ENCODE data around the gene SRPK2. TPM values are rescaled to one million over a fixed set of nuclear protein-coding genes. Genes with fewer than 3 reads are reported as not detected.

SRPK2 gene
- total RNA-seq, 2 donors from 2014 or later = 60.3 to 76.2 TPM

DNA sequence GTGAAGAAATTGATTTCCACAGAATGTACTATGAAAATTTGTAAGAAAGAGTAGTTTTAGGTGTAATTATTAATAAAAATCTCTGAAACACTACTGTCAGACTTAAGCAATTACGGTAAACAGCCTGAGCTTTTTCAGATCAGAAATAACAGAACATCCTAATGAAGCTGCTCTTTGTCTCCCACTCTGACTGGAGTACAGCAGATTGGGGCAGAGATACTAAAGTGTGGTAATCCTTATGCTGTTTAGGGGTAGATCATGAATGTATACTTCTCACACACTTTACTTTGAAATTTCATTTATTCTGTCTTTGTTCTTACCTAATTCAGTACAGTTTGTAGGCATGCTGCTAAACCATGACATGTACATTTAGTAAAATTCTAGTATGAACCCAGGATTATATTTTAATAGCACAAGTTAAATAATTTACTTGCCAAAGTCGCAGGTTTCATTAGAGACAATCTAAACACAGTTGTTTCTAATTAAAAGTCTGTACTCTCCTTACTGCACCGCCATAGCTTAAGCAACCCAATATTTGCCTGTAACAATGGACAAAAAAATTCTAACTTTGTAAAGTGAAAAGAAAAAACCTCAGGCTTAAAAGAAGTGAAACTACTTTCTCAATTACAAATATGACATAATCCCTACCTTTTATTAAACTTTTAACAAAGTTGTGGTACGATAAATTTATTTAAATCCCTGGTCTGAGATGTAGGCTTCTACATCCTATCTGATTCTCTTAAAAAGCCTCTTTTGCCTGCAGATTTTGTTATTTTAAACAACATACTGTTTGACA is 286.0 kb downstream of the SRPK2 start:
- H3K9ac ChIP-seq (ENCODE audit: extremely low read depth, low read length, poor library complexity, severe bottlenecking) = no peak overlapping the region
- H3K27ac ChIP-seq (ENCODE audit: low read depth, low read length) = no peak overlapping the region
- H3K27me3 ChIP-seq (ENCODE audit: control insufficient read depth, insufficient read depth, low read length, poor library complexity, severe bottlenecking) = no peaks in the 10 kb centered on the region
- Mint-ChIP-seq H3K4me1 (no peaks in the 10 kb centered on the region), H3K27ac (no peak overlapping the region), H3K9me3 (no peaks in the 10 kb centered on the region), H3K36me3 (ENCODE audit: low read depth) (peaks cover 56% of the 10 kb centered on the region), H3K4me3 (no peak overlapping the region), H3K27me3 (ENCODE audit: insufficient read depth) (no peaks in the 10 kb centered on the region)
- H3K36me3 ChIP-seq (ENCODE audit: control insufficient read depth, insufficient read depth, low read length) = peaks cover 83% of the 10 kb centered on the region
- no peaks in the 10 kb centered on the region for H3K4me1 ChIP-seq (ENCODE audit: control insufficient read depth, insufficient read depth, low read length)
- no peak for DNase-seq
- WGBS, 2 experiments (ENCODE audit: insufficient coverage in 1 of 2, insufficient read length in 1 of 2) = 98 to 100% methylated on average over 2 to 4 of the region's 4 CpGs
- H3K4me3 ChIP-seq (ENCODE audit: low read length) = no peak overlapping the region
- H3K9me3 ChIP-seq (ENCODE audit: control insufficient read depth, low read length) = no peaks in the 10 kb centered on the region
- TF ChIP-seq, protein P1, sequence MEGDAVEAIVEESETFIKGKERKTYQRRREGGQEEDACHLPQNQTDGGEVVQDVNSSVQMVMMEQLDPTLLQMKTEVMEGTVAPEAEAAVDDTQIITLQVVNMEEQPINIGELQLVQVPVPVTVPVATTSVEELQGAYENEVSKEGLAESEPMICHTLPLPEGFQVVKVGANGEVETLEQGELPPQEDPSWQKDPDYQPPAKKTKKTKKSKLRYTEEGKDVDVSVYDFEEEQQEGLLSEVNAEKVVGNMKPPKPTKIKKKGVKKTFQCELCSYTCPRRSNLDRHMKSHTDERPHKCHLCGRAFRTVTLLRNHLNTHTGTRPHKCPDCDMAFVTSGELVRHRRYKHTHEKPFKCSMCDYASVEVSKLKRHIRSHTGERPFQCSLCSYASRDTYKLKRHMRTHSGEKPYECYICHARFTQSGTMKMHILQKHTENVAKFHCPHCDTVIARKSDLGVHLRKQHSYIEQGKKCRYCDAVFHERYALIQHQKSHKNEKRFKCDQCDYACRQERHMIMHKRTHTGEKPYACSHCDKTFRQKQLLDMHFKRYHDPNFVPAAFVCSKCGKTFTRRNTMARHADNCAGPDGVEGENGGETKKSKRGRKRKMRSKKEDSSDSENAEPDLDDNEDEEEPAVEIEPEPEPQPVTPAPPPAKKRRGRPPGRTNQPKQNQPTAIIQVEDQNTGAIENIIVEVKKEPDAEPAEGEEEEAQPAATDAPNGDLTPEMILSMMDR (conservative IDR thresholded peaks at IDR 0.05) = no peak

GRCh38 chr7:105101864-105102263 is 286.9 kb downstream of the SRPK2 start:
- Histone ChIP-seq H3K9me3 (ENCODE audit: control insufficient read depth, low read length) (no peaks in the 10 kb centered on the region), H3K4me1 (ENCODE audit: control insufficient read depth, insufficient read depth, low read length) (no peaks in the 10 kb centered on the region), H3K36me3 (ENCODE audit: control insufficient read depth, insufficient read depth, low read length) (peaks cover 78% of the 10 kb centered on the region), H3K9ac (ENCODE audit: extremely low read depth, low read length, poor library complexity, severe bottlenecking) (no peak overlapping the region), H3K27ac (ENCODE audit: low read depth, low read length) (no peak overlapping the region), H3K27me3 (ENCODE audit: control insufficient read depth, insufficient read depth, low read length, poor library complexity, severe bottlenecking) (no peaks in the 10 kb centered on the region), H3K4me3 (ENCODE audit: low read length) (no peak overlapping the region)
- WGBS, 2 experiments (ENCODE audit: insufficient coverage in 1 of 2, insufficient read length in 1 of 2) = 94% methylated on average over 4 of the region's 4 CpGs; no CpG with 5 or more reads in 1 of the 2 experiments
- Mint-ChIP-seq H3K27ac (no peak overlapping the region), H3K4me3 (no peak overlapping the region), H3K4me1 (no peaks in the 10 kb centered on the region), H3K9me3 (no peaks in the 10 kb centered on the region), H3K36me3 (ENCODE audit: low read depth) (peaks cover 55% of the 10 kb centered on the region), H3K27me3 (ENCODE audit: insufficient read depth) (no peaks in the 10 kb centered on the region)
- no peak for DNase-seq
- TF ChIP-seq, protein P1 (conservative IDR thresholded peaks at IDR 0.05) = no peak

DNA sequence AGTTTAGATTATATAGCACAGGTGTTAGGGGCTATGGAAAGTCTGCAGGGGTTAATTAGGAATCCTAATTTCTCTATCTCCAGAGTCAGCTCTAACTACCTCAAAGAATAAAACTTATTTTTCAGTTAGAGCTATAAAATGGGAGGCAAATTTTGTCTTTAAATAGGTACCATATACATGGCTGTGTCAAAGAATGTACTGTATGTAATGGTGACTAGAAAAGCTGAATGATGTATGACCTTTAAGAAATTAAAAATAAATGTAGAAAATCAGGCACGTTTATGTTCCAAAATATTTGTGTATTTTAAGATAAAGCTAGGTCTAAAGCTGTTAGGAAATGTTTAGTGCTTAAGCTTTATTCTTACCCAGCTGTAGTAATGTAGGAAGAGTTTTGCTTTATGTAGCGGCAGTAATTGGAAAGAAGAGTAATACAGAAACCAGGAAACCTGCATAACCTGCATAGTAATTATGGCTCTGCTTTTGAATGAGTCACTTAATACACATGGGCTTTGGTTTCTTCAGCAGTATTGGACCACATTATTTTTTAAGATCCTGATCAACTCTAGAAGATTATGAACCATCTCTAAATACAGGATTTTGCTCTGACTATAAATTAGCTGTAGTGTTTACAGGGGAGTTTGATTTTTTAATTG is 289.7 kb downstream of the SRPK2 start:
- H3K9me3 Mint-ChIP-seq = no peaks in the 10 kb centered on the region
- no peak overlapping the region for H3K27ac Mint-ChIP-seq
- H3K27me3 Mint-ChIP-seq (ENCODE audit: insufficient read depth) = no peaks in the 10 kb centered on the region
- no peak for DNase-seq
- H3K9me3 ChIP-seq (ENCODE audit: control insufficient read depth, low read length) = no peaks in the 10 kb centered on the region
- no peaks in the 10 kb centered on the region for H3K4me1 Mint-ChIP-seq
- TF ChIP-seq, protein P1 (conservative IDR thresholded peaks at IDR 0.05) = no peak
- no peak overlapping the region for H3K9ac ChIP-seq (ENCODE audit: extremely low read depth, low read length, poor library complexity, severe bottlenecking)
- 83 to 91% methylated on average over 1 to 2 of the region's 2 CpGs for WGBS, 2 experiments (ENCODE audit: insufficient coverage in 1 of 2, insufficient read length in 1 of 2)
- H3K4me3 ChIP-seq (ENCODE audit: low read length) = no peak overlapping the region
- no peaks in the 10 kb centered on the region for H3K27me3 ChIP-seq (ENCODE audit: control insufficient read depth, insufficient read depth, low read length, poor library complexity, severe bottlenecking)
- no peak overlapping the region for H3K4me3 Mint-ChIP-seq
- H3K27ac ChIP-seq (ENCODE audit: low read depth, low read length) = no peak overlapping the region
- peaks cover 76% of the 10 kb centered on the region for H3K36me3 ChIP-seq (ENCODE audit: control insufficient read depth, insufficient read depth, low read length)
- H3K36me3 Mint-ChIP-seq (ENCODE audit: low read depth) = peaks cover 49% of the 10 kb centered on the region
- H3K4me1 ChIP-seq (ENCODE audit: control insufficient read depth, insufficient read depth, low read length) = no peaks in the 10 kb centered on the region
